ENCODE data around the gene GSG1L.

The GSG1L gene

GRCh38 chr16:28062261-28062846 lies 1.2 kb downstream of the GSG1L start:
- no peak for DNase-seq

- DNase-seq = no peak
Measured at GRCh38 chr16:28061352-28062101, 2.0 kb downstream of the GSG1L start.

GRCh38 chr16:28059841-28060575 lies 3.5 kb downstream of the GSG1L start:
- no peak for DNase-seq

- no peak for DNase-seq
Measured at GRCh38 chr16:28058839-28059589, 4.5 kb downstream of the GSG1L start.

GRCh38 chr16:28057949-28058348 lies 5.6 kb downstream of the GSG1L start:
- DNase-seq = no peak

- no peak for DNase-seq
Measured at GRCh38 chr16:28053461-28053860, 10.1 kb downstream of the GSG1L start.

- no peak for DNase-seq
Measured at GRCh38 chr16:28052274-28053128, 11.0 kb downstream of the GSG1L start.

- no peak for DNase-seq
Measured at GRCh38 chr16:28051486-28051885, 12.0 kb downstream of the GSG1L start.

- no peak for DNase-seq
Measured at GRCh38 chr16:28042811-28043210, 20.7 kb downstream of the GSG1L start.

- no peak for DNase-seq
Measured at GRCh38 chr16:28041615-28042014, 21.9 kb downstream of the GSG1L start.

- DNase-seq = no peak
Measured at GRCh38 chr16:28040039-28040438, 23.5 kb downstream of the GSG1L start.

GRCh38 chr16:28039493-28039892 lies 24.0 kb downstream of the GSG1L start:
- DNase-seq = no peak

- DNase-seq = peak; percentile 0
Measured at GRCh38 chr16:28038409-28038808, 25.1 kb downstream of the GSG1L start.

GRCh38 chr16:28035866-28036393 lies 27.6 kb downstream of the GSG1L start:
- no peak for DNase-seq

- no peak for DNase-seq
Measured at GRCh38 chr16:28033870-28034269, 29.6 kb downstream of the GSG1L start.

- DNase-seq = no peak
Measured at GRCh38 chr16:28029387-28030002, 34.0 kb downstream of the GSG1L start.

- DNase-seq = no peak
Measured at GRCh38 chr16:28027055-28027454, 36.5 kb downstream of the GSG1L start.

- no peak for DNase-seq
Measured at GRCh38 chr16:28025631-28026030, 37.9 kb downstream of the GSG1L start.

- DNase-seq = no peak
Measured at GRCh38 chr16:28019218-28019617, 44.3 kb downstream of the GSG1L start.

GRCh38 chr16:28014851-28015250 lies 48.7 kb downstream of the GSG1L start:
- no peak for DNase-seq

- DNase-seq = no peak
Measured at GRCh38 chr16:28013878-28014277, 49.6 kb downstream of the GSG1L start.

GRCh38 chr16:28013392-28013791 lies 50.1 kb downstream of the GSG1L start:
- no peak for DNase-seq
